GM19324 (cell line): Measurements from ENCODE around the gene NINJ1.

Experiments
- ATAC-seq: cut with Tn5 transposase; IDR thresholded peaks from one replicate; pipeline ENCODE4 v1.9.1; 2021; ENCODE audit warnings: mild to moderate bottlenecking, moderate library complexity; ENCODE audit not compliant: unreplicated experiment, low FRiP score

NINJ1 gene

GRCh38 chr9:93133681-93134014 lies 403 bp downstream of the NINJ1 start:
- ATAC-seq, result peak; percentile 32

GRCh38 chr9:93132946-93133680 lies 938 bp downstream of the NINJ1 start:
- ATAC-seq, result no peak

- ATAC-seq, result no peak
Measured at GRCh38 chr9:93132287-93132927, 1.6 kb downstream of the NINJ1 start.

GRCh38 chr9:93131599-93132286 lies 2.3 kb downstream of the NINJ1 start:
- no peak for ATAC-seq

GRCh38 chr9:93130861-93131481 lies 3.1 kb downstream of the NINJ1 start:
- ATAC-seq, result no peak

GRCh38 chr9:93129691-93130500 lies 4.2 kb downstream of the NINJ1 start:
- ATAC-seq, result no peak

- no peak for ATAC-seq
Measured at GRCh38 chr9:93129286-93129685, 4.8 kb downstream of the NINJ1 start.

- ATAC-seq, result no peak
Measured at GRCh38 chr9:93128715-93129224, 5.3 kb downstream of the NINJ1 start.

- no peak for ATAC-seq
Measured at GRCh38 chr9:93128011-93128714, 5.9 kb downstream of the NINJ1 start.

GRCh38 chr9:93127395-93127911 lies 6.6 kb downstream of the NINJ1 start:
- ATAC-seq, result no peak

- no peak for ATAC-seq
Measured at GRCh38 chr9:93126825-93127368, 7.2 kb downstream of the NINJ1 start.

- ATAC-seq, result no peak
Measured at GRCh38 chr9:93126151-93126781, 7.8 kb downstream of the NINJ1 start.

GRCh38 chr9:93125331-93125894 lies 8.6 kb downstream of the NINJ1 start:
- ATAC-seq, result no peak

GRCh38 chr9:93124793-93125192 lies 9.3 kb downstream of the NINJ1 start:
- ATAC-seq, result no peak

- ATAC-seq, result no peak
Measured at GRCh38 chr9:93123561-93124283, 10.3 kb downstream of the NINJ1 start.

- no peak for ATAC-seq
Measured at GRCh38 chr9:93122721-93123221, 11.3 kb downstream of the NINJ1 start.
